ENCODE measurements around the gene GLYATL1B.

GLYATL1B gene

DNA sequence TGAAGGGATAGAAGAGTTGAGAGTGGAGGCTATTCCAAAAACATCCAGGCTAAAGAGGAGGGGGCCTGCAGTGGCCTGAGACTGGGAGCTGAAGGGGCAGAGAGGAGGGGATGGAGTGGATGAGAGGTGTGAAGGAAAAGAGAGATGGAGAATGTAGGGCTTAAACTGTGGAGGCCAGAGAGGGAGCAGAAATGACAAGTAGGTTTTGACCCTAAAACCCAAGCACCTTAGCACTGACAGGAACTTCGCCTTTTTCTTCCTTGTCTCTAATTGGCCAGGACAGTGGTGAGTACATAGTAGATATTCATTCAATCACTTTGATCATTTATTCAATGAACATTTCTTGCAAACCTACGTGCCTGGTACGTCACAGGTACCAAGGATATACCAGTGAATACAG, 28.2 kb downstream of the GLYATL1B start:
- TF ChIP-seq GATA3 (IDR thresholded peaks at IDR 0.05; ENCODE audit: low read depth, low read length), result no peak

DNA sequence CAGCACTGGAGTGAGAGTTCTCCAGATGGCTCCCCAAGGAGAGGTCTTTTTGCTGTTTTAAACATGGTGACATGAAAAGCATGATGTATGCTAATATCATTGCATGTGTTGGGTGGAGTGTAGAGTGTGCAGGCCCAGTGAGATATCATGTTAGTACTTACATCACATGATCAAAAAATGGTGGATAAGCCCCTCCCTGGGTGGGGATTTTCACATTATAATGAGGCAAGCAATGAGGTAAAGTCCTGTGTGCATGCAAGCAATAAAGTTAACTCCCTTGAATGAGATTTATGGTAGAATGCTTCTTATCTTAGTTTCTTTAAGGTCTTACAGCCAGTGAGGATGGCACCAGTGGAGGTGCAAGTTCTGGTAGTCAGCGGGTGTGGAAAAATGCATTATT, 29.4 kb downstream of the GLYATL1B start:
- TF ChIP-seq GATA3 (IDR thresholded peaks at IDR 0.05; ENCODE audit: low read depth, low read length) (no peak), GATA2 (IDR thresholded peaks at IDR 0.05; ENCODE audit: low read depth, low read length) (no peak)

DNA sequence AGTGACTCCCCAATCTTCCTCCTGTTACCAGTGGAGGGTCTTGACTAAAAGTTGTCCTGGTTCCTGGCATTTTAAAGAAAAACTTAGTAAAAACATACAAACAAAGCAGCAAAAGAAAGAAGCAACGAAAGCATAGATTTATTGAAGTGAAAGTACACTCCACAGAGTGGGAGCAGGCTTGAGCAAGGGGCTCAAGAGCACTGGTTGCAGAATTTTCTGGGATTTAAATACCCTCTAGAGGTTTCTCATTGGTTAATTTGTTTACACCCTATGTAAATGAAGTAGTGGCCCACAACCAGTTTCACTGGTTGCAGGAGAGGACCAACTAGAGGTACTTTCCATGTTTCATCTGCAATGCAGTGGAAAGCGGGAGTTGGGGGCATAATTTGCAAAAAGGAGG, 31.7 kb downstream of the GLYATL1B start:
- TF ChIP-seq GATA2 (IDR thresholded peaks at IDR 0.05; ENCODE audit: low read depth, low read length), result no peak
- no peak for TF ChIP-seq GATA3 (IDR thresholded peaks at IDR 0.05; ENCODE audit: low read depth, low read length)

DNA sequence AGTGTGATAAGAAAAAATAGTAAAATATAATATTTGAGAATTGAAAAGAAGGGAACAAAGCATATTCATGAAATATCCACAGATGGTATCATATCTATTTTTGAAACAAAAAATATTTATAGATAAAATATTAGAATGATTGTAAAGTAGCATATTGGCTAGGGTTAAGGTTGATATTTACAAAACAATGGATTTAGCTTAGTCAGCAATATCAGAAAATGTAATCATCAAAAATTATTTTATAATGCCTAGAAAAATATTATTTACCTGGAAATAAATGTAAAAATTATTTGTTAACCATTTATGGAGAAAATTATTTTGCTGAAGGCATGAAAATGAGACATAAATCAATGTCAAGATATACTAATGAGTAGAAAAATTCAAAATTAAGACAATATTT, 33.7 kb downstream of the GLYATL1B start:
- TF ChIP-seq GATA3 (IDR thresholded peaks at IDR 0.05; ENCODE audit: low read depth, low read length), result no peak
- TF ChIP-seq GATA2 (IDR thresholded peaks at IDR 0.05; ENCODE audit: low read depth, low read length), result no peak

DNA sequence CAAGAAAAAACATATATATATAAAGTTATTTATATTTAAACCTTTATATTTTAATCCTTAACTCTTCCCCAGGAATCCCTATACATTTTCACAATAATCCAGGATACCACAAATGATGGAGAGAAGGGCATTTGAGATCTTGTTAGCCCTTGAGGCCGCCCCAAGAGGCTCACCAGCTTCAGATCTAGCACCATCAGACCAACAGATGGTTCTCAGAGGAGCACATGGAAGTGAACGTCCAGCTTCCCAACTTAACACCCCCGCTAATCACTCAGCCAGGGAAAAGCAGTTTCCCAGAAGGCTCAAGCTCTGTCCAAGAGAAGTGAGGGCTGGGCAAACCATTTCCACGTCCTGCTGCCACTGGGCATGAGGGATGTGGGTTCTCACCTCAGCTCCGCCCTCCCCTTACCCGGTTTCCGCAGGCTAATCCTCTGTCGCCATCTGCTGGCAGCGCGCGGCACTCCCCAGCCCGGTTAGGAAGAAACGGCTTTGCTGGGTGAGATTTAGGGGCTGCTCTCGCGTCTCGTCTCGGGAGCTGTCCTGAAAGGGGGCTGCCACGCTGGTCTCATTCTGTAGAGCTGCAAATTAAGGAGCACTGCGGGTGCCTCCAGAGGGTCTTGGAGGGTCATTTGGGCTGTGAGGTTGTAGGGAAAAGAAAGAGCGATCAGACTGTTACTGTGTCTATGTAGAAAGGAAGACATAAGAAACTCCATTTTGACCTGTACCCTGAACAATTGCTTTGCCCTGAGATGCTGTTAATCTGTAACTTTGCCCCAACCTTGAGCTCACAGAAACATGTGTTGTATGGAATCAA, 49.7 kb downstream of the GLYATL1B start:
- TF ChIP-seq GATA2 (IDR thresholded peaks at IDR 0.05; ENCODE audit: low read depth, low read length), result no peak
- TF ChIP-seq GATA3 (IDR thresholded peaks at IDR 0.05; ENCODE audit: low read depth, low read length), result no peak

DNA sequence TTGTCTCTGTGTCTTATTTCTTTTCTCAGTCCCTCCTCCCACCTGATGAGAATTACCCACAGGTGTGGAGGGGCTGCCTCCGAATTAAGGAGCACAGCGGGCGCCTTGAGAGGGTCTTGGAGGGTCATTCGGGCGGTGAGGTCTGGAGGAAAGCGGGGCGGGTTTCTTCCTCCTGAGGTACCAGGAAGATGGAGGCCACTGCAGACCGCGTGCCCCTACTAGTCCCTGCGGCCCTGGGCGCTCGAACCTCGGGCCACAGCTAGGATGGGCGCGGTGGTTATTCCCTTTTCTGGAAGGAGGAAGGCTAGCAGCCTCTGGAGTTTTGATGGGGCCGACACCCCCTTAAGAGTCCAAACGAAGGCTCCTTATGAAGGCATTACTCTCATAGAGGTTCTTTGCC, 51.1 kb downstream of the GLYATL1B start:
- no peak for TF ChIP-seq GATA2 (IDR thresholded peaks at IDR 0.05; ENCODE audit: low read depth, low read length)
- no peak for TF ChIP-seq GATA3 (IDR thresholded peaks at IDR 0.05; ENCODE audit: low read depth, low read length)

DNA sequence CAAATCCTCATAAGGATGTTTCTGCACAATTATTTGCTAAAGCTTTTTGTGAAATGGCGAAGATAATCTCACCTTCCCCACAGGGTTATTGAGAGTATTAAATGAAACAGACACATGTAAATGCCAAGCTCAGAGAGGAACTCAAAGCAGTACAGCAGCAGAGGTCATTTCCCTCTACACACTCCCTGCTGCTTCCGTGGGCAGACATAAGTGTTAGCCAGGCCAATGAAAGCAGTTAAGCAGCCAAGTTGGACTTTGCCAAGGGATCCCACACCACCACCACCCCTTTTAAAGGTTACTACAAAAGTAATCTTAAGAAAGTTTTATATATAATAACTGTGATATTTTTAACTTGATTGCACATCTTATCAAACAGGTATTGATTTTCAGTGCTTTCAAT, 52.5 kb downstream of the GLYATL1B start:
- no peak for TF ChIP-seq GATA2 (IDR thresholded peaks at IDR 0.05; ENCODE audit: low read depth, low read length)

DNA sequence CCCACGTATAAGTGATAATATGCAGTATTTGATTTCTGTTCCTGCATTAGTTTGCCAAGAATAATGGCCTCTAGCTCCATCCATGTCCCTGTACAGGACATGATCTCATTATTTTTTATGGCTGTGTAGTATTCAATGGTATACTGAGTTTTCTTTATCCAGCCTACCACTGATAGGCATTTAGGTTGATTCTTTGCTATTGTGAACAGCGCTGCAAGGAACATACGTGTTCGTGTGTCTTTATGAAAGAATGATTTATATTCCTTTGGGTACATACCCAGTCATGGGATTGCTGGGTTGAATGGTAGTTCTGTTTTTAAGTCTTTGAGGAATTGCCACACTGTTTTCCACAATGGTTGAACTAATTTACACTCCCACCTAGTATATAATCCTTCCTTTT, 55.1 kb downstream of the GLYATL1B start:
- TF ChIP-seq GATA3 (IDR thresholded peaks at IDR 0.05; ENCODE audit: low read depth, low read length) (no peak), GATA2 (IDR thresholded peaks at IDR 0.05; ENCODE audit: low read depth, low read length) (no peak)

DNA sequence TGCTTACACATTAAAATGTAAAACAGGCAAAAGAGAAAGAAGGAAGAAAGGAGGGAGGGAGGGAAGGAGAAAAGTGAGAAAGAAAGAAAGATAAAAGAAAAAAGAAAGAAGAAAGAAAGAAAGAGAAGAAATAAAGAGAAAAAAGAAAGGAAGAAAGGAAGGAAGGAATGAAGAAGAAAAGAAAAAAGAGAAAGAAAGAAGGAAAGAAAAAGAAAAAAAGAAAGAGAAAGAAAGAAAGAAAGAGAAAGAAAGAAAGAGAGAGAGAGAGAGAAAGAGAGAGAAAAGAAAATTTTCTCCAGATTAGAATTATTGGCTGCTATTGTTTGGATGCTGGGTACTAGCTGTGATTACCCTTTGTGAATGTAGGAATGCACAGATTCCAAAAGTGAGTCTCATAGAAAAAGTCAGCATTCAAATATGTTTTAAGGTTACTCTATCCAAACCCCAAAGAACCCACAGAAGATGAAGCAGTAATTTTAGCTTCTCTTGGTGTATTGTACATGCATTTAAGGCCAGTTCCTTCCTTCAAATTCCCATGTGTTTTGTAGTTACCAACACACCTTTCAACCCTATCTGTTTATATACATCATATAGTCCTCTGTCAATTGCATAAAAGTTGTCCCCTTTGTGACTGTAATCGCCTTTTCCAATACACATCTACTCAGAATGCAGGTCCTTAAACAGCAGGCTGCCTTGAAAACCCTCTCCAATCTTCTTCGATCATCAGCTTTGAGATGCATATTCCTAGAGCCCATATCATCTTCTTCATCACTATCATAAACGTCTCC, 55.8 kb downstream of the GLYATL1B start:
- TF ChIP-seq GATA2 (IDR thresholded peaks at IDR 0.05; ENCODE audit: low read depth, low read length), result no peak
- no peak for TF ChIP-seq GATA3 (IDR thresholded peaks at IDR 0.05; ENCODE audit: low read depth, low read length)

DNA sequence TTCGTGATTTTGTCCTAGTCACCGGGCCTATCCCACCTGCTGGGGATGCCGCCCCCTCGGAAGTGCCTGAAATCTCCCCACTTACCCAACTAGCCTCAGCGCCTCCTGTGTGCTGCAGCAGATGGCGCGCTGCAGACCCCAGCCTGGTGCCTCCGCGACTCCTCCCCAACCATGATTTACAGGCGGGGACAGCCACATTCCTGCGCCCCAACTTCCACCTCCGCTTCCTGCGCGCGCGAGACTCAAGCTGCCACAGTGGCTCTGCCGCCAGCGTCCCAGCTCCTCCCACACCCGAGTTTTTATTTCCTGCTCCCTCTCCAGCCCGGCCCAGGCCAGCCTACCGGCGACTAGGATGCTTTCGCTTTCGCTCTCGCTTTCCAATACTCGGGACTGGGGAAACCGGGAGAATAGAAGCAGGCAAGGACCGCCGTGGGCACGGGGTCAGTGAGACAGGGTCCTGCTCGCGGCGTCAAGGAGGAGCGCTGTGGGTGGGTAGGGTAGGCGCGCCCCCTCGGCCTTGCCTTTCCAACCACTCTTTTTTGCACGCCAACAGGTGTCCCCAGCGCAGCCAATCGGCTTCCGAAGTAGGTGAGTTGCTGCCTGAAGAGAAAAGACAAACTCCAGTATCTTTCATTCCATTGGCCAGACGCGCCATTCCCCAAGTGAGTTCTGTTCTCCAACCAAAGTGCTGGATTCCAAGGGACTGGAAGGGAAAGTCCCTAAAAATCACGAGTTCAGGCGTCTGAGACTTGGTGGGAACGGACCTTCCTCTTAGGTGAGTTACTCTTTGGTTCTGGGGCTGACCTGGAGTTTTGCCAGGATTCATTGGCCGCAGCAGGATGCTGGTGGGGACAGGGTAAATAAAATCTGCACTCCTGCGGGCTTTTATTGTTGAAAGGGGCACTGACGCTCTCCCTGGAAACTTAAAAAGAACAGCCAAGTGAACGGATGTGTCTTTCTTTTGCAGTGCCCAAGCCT, 56.7 kb downstream of the GLYATL1B start, which contains the start of gene FAM111A:
Gene FAM111A, plus strand, starts transcription at position 327 of the 978 bp plus-strand sequence. CDS start 6,017 bp downstream, outside the sequence.
- TF ChIP-seq GATA3 (IDR thresholded peaks at IDR 0.05; ENCODE audit: low read depth, low read length) (no peak), GATA2 (IDR thresholded peaks at IDR 0.05; ENCODE audit: low read depth, low read length) (no peak)

DNA sequence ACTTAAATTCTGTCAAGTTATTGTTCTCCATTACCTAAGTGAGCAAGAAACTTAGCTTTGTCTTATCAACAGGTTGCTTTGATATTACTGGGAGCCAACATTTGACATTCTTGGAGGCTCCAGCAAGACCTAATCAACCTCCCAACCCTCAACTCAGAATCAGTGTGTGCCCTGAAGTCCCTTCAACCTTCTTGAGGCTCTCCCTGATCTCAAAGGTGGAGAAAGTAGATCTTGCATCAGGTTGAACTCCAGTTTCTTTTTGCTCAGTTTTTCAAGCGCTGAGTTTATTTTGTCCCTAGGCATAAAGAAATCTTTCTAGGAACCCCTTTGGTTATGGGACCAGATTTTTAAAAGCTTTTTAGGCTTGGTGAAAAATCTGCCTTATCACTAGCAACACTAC, 58.0 kb downstream of the GLYATL1B start:
- no peak for TF ChIP-seq GATA2 (IDR thresholded peaks at IDR 0.05; ENCODE audit: low read depth, low read length)
- no peak for TF ChIP-seq GATA3 (IDR thresholded peaks at IDR 0.05; ENCODE audit: low read depth, low read length)

Measured in SH-SY5Y (cell line).